MG63 (cell line): ENCODE results near the gene YWHAB. TPM values are rescaled to one million over a fixed set of nuclear protein-coding genes. Genes with fewer than 3 reads are reported as not detected.

Source experiments
- DNase-seq: peaks from one replicate; pipeline ENCODE4 v3.0.0-alpha.2; 2020
- H3K27me3 ChIP-seq: fragments of 250-450 bp; sonication (Bioruptor Pico); 2 replicates; pipeline ENCODE4 v1.5.1; 2020; ENCODE audit warnings: mild to moderate bottlenecking, moderate library complexity
- H3K36me3 ChIP-seq: fragments of 250-450 bp; sonication (Bioruptor Pico); 2 replicates; pipeline ENCODE4 v1.5.1; 2020; ENCODE audit warnings: mild to moderate bottlenecking, moderate library complexity
- H3K4me3 ChIP-seq: fragments of 250-450 bp; sonication (Bioruptor Pico); 2 replicates; pipeline ENCODE4 v1.5.1; 2020; ENCODE audit warnings: mild to moderate bottlenecking, moderate library complexity
- H3K9me3 ChIP-seq: fragments of 250-450 bp; sonication (Bioruptor Pico); 2 replicates; pipeline ENCODE4 v1.5.1; 2020; ENCODE audit warnings: mild to moderate bottlenecking, moderate library complexity
- total RNA-seq: library from RNA; depleted of rRNA; stranded (reverse); fragments of >200 nt; shearing (Covaris generic); gene quantifications from 2 replicates; pipeline ENCODE4 v1.2.3, GENCODE V29; 2014; ENCODE audit warnings: low replicate concordance; rRNA removed

Gene YWHAB
- 118 and 125 TPM in 2 replicates for total RNA-seq

DNA sequence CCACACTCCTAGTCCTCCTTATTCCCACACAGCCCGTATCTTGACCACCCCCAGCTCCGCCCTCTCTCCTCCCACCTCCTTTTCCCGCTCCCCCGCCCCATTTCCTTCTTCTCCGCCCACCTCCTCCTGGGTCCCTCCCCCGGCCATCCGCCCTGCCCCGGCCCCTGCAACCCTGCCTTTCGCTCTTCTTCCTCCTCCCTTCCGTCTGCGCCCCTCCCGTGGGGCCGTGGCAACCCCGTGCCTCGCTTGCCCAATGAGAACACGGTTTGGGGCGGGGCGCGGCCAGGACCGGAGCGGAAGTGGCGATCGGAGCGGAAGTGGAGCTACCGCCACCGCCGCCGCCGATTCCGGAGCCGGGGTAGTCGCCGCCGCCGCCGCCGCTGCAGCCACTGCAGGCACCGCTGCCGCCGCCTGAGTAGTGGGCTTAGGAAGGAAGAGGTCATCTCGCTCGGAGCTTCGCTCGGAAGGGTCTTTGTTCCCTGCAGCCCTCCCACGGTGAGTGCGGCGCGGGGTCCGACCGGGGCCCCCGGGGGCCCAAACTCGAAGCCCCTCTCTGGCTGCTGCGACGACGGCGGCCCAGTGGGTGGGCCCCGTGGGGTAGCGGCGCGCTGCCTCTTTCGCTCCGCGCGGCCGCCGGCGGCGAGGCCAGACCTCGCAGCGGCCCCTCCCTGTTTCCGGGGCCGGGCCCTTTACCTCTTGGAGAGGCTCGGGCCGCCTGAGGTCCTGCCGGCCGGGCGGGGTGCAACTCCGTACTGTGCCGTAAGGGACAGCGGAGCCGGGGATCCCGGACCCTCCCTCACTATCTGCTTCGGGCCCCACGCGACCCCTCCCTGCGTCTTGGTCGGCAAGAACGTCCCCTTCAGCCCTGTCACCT, at the start of gene YWHAB:
YWHAB (plus strand) TSS at position 314 of the 874 bp plus-strand sequence. CDS start 15,829 bp downstream, outside the sequence.
- Histone ChIP-seq H3K4me3 (peak within 1 kb of the TSS; percentile 77), H3K9me3 (no peaks in the 10 kb centered on the region), H3K27me3 (no peaks in the 10 kb centered on the region), H3K36me3 (peaks cover 35% of the 10 kb centered on the region)
- DNase-seq: peak; percentile 100

DNA sequence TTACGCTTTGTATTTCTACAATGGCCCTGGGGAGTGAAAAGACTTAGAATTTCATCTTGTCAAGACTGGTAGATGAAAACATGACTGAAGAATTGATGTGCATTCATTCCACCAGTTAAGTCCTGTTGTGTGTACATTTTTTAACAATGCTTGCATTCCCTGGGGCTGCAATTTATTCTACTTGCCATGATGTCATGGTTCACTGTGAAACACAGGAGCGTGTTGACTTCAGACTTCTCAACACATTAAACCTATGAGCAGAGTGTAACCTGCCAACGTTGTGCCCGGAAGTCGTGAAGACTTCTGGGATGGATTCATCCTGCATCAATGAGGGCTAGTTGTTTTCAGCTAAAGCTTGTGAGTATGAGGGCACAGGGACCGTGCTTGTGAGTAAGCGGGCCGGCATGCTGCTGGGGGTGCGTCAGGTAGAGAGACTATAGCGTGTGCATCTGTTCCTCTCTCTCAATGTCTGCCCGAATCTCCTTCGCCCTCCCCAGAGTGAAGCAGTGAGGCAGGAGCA, 48.8 kb upstream of the YWHAB start:
- H3K27me3 ChIP-seq: peaks cover 18% of the 10 kb centered on the region
- H3K9me3 ChIP-seq: no peaks in the 10 kb centered on the region
- DNase-seq: no peak
- H3K36me3 ChIP-seq: no peaks in the 10 kb centered on the region
- H3K4me3 ChIP-seq: no peak overlapping the region

DNA sequence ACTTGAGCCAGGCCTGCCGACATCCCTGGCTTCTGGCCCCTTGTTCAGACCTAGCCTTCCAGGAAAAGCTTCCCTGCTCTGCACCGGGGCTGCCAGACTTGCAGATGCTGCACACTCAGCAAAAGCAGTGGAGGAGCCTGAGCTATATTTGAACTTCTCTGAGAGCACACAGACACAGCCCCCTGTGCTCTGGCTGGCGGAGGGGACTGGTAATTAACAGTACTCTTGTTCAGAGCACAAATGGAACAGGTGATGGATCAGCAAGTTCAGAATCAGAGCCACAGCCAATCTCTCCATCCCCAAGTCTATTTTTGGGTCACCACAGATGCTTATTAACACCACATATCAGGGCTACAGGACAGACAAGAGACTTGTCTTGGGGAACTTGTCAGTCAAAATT, 47.6 kb upstream of the YWHAB start:
- Histone ChIP-seq H3K36me3 (no peaks in the 10 kb centered on the region), H3K27me3 (peaks cover 24% of the 10 kb centered on the region), H3K4me3 (no peak overlapping the region), H3K9me3 (no peaks in the 10 kb centered on the region)
- no peak for DNase-seq

GRCh38 chr20:44838521-44838920, 47.0 kb upstream of the YWHAB start:
- peaks cover 24% of the 10 kb centered on the region for H3K27me3 ChIP-seq
- H3K36me3 ChIP-seq: no peaks in the 10 kb centered on the region
- H3K9me3 ChIP-seq: no peaks in the 10 kb centered on the region
- H3K4me3 ChIP-seq: no peak overlapping the region
- no peak for DNase-seq

DNA sequence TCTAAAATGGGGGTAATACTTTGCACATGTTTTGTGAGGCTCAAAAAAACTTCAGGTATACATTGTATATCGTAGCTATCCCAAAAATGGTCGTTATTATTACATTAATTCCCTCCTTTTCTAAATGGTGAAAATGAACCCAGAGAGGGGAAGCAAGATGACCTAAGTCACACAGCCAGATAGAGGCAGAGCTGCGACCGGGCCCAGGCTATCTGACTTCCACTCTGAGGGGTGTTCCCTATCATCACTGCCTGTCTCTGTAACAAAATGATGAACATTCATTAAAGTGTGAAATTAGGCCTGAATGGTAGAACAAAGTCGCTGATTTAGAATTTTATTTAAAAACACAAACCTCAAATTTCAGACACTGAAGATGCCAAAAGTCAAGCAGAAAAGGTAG, 46.0 kb upstream of the YWHAB start:
- H3K9me3 ChIP-seq: no peaks in the 10 kb centered on the region
- no peaks in the 10 kb centered on the region for H3K36me3 ChIP-seq
- no peak for DNase-seq
- H3K27me3 ChIP-seq: peaks cover 27% of the 10 kb centered on the region
- no peak overlapping the region for H3K4me3 ChIP-seq

GRCh38 chr20:44840826-44841225, 44.7 kb upstream of the YWHAB start:
- H3K4me3 ChIP-seq: no peak overlapping the region
- DNase-seq: no peak
- H3K9me3 ChIP-seq: no peaks in the 10 kb centered on the region
- H3K36me3 ChIP-seq: no peaks in the 10 kb centered on the region
- peaks cover 30% of the 10 kb centered on the region for H3K27me3 ChIP-seq

- DNase-seq: no peak
- Histone ChIP-seq H3K27me3 (peaks cover 30% of the 10 kb centered on the region), H3K36me3 (no peaks in the 10 kb centered on the region), H3K4me3 (no peak overlapping the region), H3K9me3 (no peaks in the 10 kb centered on the region)
These were observed 43.5 kb upstream of the YWHAB start for GRCh38 chr20:44841955-44842354.

GRCh38 chr20:44843876-44844275, 41.6 kb upstream of the YWHAB start:
- H3K4me3 ChIP-seq: no peak overlapping the region
- H3K36me3 ChIP-seq: no peaks in the 10 kb centered on the region
- H3K9me3 ChIP-seq: no peaks in the 10 kb centered on the region
- no peak for DNase-seq
- H3K27me3 ChIP-seq: peaks cover 20% of the 10 kb centered on the region

DNA sequence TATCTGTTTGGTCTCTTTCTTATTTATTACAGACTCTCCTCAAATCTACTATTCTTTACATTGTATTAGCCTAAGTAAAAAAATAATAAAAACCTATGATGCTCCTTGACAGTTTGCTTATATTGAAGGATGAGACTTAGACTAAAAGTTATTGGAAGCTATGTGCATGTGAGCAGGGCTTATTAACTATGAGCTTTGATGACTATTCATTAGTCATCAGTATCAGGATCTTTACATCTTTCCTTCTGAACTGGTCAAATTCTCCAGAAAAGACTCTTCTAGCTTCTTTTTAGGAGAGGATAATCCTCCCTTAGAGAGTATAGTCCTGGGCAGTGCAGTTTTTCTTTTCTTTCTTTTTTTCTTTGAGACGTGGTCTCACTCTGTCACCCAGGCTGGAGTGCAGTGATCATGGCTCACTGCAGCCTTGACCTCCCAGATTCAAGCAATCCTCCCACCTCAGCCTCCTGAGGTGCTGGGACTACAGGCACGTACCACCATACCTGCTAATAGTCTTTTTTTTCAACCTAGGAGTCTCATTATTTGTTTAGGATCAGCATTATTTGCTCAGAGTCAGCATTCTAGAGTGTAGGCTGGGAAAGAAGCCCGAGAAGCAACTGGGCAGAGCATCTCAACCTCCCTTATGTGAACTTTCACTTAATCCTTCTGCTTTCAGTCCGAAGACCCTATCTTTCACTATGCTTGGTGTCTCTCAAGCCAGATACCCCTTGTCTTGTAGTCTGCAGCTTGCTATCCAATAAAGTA, 37.1 kb upstream of the YWHAB start:
- Histone ChIP-seq H3K4me3 (no peak overlapping the region), H3K27me3 (peaks cover 6% of the 10 kb centered on the region; the same call in 1 of the 2 replicates), H3K36me3 (no peaks in the 10 kb centered on the region), H3K9me3 (no peaks in the 10 kb centered on the region)
- no peak for DNase-seq

DNA sequence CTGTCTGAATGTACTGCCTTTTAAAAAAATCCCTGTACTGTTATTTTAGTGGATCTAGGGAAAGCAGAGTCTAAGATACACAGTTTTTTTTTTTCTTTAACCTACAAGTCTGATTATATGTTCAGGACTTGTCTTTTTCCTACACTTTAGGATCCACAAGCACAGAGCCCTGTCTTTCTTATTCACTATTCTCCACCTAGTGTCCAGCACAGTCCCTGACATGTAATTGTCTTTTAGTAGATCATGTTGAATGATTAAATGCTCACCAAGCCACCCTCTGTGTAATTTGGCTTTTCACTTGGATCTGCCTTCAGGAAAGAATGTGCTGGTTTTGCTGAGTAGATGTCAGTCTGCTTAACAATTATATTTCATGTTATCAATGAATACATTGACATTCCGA, 35.8 kb upstream of the YWHAB start:
- Histone ChIP-seq H3K9me3 (no peaks in the 10 kb centered on the region; the same call in 1 of the 2 replicates), H3K36me3 (no peaks in the 10 kb centered on the region), H3K4me3 (no peak overlapping the region), H3K27me3 (peaks cover 3% of the 10 kb centered on the region; the same call in 1 of the 2 replicates)
- DNase-seq: no peak

GRCh38 chr20:44850272-44850671, 35.2 kb upstream of the YWHAB start:
- no peak for DNase-seq
- no peaks in the 10 kb centered on the region; the same call in 1 of the 2 replicates for H3K9me3 ChIP-seq
- no peaks in the 10 kb centered on the region for H3K27me3 ChIP-seq
- H3K4me3 ChIP-seq: no peak overlapping the region
- H3K36me3 ChIP-seq: no peaks in the 10 kb centered on the region

DNA sequence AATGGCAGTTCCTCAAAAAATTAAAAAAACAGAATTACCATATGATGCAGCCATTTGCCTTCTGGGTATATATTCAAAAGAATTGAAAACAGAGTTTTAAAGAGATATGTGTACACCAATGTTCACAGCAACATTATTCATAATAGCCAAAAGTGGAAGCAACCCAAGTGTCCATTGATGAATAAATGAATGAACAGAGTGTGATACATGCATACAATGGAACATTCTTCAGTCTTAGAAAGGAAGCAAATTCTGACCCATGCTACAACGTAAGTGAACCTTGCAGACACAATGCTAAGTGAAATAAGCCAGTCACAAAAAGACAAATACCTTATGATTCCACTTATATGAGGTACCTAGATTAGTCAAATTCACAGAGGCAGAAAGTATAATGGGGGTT, 34.7 kb upstream of the YWHAB start:
- Histone ChIP-seq H3K36me3 (no peaks in the 10 kb centered on the region), H3K27me3 (no peaks in the 10 kb centered on the region), H3K4me3 (no peak overlapping the region), H3K9me3 (no peaks in the 10 kb centered on the region; the same call in 1 of the 2 replicates)
- DNase-seq: no peak

- no peaks in the 10 kb centered on the region for H3K27me3 ChIP-seq
- peaks cover 2% of the 10 kb centered on the region; the same call in 1 of the 2 replicates for H3K9me3 ChIP-seq
- no peak overlapping the region for H3K4me3 ChIP-seq
- no peak for DNase-seq
- no peaks in the 10 kb centered on the region for H3K36me3 ChIP-seq
These were observed 34.0 kb upstream of the YWHAB start for GRCh38 chr20:44851545-44851944.

DNA sequence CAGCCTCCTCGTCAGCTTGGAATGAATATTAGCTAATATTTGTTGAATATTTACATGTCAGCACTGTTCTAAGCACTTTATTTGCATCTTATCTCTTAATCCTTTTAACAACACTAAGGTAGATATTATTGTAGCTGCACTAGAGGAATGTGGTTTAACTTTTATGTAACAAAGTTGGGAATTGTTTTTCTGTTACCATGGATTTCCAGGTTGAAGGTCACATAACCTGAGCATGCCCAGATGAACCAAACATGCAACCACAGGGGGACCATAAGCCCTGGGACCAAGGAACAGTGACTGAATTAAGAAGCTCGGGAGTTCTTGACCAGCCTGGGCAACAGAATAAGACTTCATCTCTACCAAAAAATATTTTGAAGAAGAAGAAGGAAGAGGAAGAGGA, 29.1 kb upstream of the YWHAB start:
- peaks cover 2% of the 10 kb centered on the region for H3K9me3 ChIP-seq
- DNase-seq: no peak
- no peak overlapping the region for H3K4me3 ChIP-seq
- H3K36me3 ChIP-seq: no peaks in the 10 kb centered on the region
- H3K27me3 ChIP-seq: no peaks in the 10 kb centered on the region

- H3K4me3 ChIP-seq: no peak overlapping the region
- peaks cover 2% of the 10 kb centered on the region for H3K9me3 ChIP-seq
- no peaks in the 10 kb centered on the region for H3K36me3 ChIP-seq
- H3K27me3 ChIP-seq: no peaks in the 10 kb centered on the region
- no peak for DNase-seq
These were observed 28.6 kb upstream of the YWHAB start for GRCh38 chr20:44856856-44857448.

- DNase-seq: peak; percentile 13
- H3K9me3 ChIP-seq: peaks cover 2% of the 10 kb centered on the region
- H3K4me3 ChIP-seq: no peak overlapping the region
- no peaks in the 10 kb centered on the region for H3K36me3 ChIP-seq
- no peaks in the 10 kb centered on the region for H3K27me3 ChIP-seq
These were observed 26.7 kb upstream of the YWHAB start for GRCh38 chr20:44858606-44859360.
